ENCODE results near the gene PRKAB1.

The PRKAB1 gene

GRCh38 chr12:119664642-119665041, 3.3 kb upstream of the PRKAB1 start:
- no peak for DNase-seq

GRCh38 chr12:119665164-119665929, 2.6 kb upstream of the PRKAB1 start:
- DNase-seq: no peak

GRCh38 chr12:119666226-119666795, 1.6 kb upstream of the PRKAB1 start:
- DNase-seq: no peak

GRCh38 chr12:119666900-119667576, 895 bp upstream of the PRKAB1 start:
- DNase-seq: no peak

- DNase-seq: no peak
Measured at GRCh38 chr12:119668324-119668841, 450 bp downstream of the PRKAB1 start.

GRCh38 chr12:119669744-119670472, 2.0 kb downstream of the PRKAB1 start:
- DNase-seq: no peak

GRCh38 chr12:119671070-119671469, 3.1 kb downstream of the PRKAB1 start:
- DNase-seq: no peak

- no peak for DNase-seq
Measured at GRCh38 chr12:119672194-119672593, 4.3 kb downstream of the PRKAB1 start.

- no peak for DNase-seq
Measured at GRCh38 chr12:119673634-119674033, 5.7 kb downstream of the PRKAB1 start.

GRCh38 chr12:119674560-119674959, 6.6 kb downstream of the PRKAB1 start:
- no peak for DNase-seq

GRCh38 chr12:119676022-119676421, 8.1 kb downstream of the PRKAB1 start:
- DNase-seq: no peak

- DNase-seq: no peak
Measured at GRCh38 chr12:119676573-119676972, 8.6 kb downstream of the PRKAB1 start.

- no peak for DNase-seq
Measured at GRCh38 chr12:119678459-119678858, 10.5 kb downstream of the PRKAB1 start.

- DNase-seq: no peak
Measured at GRCh38 chr12:119679081-119679480, 11.1 kb downstream of the PRKAB1 start.

GRCh38 chr12:119679490-119679889, 11.6 kb downstream of the PRKAB1 start:
- DNase-seq: no peak

GRCh38 chr12:119681111-119681510, 13.2 kb downstream of the PRKAB1 start:
- DNase-seq: no peak

- no peak for DNase-seq
Measured at GRCh38 chr12:119681728-119682638, 14.1 kb downstream of the PRKAB1 start.

GRCh38 chr12:119682639-119683252, 14.8 kb downstream of the PRKAB1 start:
- no peak for DNase-seq

- DNase-seq: no peak
Measured at GRCh38 chr12:119683413-119683812, 15.5 kb downstream of the PRKAB1 start.

GRCh38 chr12:119683816-119684215, 15.9 kb downstream of the PRKAB1 start:
- DNase-seq: no peak

- no peak for DNase-seq
Measured at GRCh38 chr12:119684711-119685369, 16.9 kb downstream of the PRKAB1 start.
